Esophagus muscularis mucosa (tissue), 4 donors: Measurements from ENCODE around the gene RPAP3.

ENCODE experiments used
- EP300 ChIP-seq: sonication (generic); formaldehyde crosslinking; IDR thresholded peaks from one replicate; pipeline ENCODE4 v1.6.1; 2017; ENCODE audit warnings: antibody characterized with exemption
- POLR2A ChIP-seq: fragments of 450-650 bp; IDR thresholded peaks from one replicate; pipeline ENCODE4 v1.6.1; 2017; ENCODE audit warnings: antibody characterized with exemption, moderate library complexity, mild to moderate bottlenecking, low read depth
- TF ChIP-seq, protein P1 (sequence below), 3 experiments: fragments of 200-600 bp in 2 of 3; fragments of 450-650 bp in 1 of 3; sonication (generic) in 2 of 3; IDR thresholded peaks; one replicate each; pipeline ENCODE4 v1.5.1; 2017 to 2019; ENCODE audit warnings: antibody characterized with exemption in 3 of 3, mild to moderate bottlenecking in 2 of 3, moderate library complexity in 1 of 3

DNA sequence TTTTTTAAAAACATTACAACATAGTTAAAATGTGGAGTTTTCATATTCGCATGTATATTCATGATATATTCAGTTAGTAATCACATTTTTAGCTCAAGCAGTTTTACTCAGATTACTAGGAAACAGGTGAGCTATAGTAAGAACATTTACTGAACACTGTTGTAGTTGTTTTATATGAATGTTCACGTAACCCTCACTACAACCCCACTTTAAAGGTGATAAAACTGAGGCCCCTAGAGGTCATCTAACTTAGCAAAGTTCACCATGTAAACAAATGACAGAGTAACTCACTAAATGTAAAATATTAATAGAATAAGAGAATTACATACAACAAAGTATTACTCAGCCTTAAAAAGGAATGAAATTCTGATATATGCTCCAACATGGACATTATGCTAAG is 26.0 kb downstream of the RPAP3 start:
- TF ChIP-seq, protein P1, sequence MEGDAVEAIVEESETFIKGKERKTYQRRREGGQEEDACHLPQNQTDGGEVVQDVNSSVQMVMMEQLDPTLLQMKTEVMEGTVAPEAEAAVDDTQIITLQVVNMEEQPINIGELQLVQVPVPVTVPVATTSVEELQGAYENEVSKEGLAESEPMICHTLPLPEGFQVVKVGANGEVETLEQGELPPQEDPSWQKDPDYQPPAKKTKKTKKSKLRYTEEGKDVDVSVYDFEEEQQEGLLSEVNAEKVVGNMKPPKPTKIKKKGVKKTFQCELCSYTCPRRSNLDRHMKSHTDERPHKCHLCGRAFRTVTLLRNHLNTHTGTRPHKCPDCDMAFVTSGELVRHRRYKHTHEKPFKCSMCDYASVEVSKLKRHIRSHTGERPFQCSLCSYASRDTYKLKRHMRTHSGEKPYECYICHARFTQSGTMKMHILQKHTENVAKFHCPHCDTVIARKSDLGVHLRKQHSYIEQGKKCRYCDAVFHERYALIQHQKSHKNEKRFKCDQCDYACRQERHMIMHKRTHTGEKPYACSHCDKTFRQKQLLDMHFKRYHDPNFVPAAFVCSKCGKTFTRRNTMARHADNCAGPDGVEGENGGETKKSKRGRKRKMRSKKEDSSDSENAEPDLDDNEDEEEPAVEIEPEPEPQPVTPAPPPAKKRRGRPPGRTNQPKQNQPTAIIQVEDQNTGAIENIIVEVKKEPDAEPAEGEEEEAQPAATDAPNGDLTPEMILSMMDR (IDR thresholded peaks at IDR 0.05) = no peak
- TF ChIP-seq EP300 (no peak), POLR2A (no peak)
